ENCODE data around the gene CDKN1C.

Gene CDKN1C

DNA sequence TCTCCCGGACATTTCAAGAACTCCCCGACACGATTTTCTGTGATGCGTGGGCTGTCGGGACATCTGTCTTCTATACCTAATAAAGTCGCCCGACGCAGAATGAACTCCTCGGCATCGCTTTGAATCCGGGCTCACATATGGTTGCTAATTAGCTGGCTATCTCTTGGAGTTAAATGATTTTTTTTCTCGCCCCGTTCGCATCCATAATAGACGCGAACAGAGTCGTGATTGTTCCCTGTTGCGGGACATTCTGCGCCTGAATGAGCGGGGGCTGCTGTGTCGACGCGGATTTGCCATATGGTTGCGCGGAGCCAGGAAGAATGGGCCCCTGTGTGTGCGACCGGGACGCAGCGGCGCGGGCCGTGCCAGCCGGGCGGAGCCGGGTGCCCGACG, 16.4 kb downstream of the CDKN1C start:
- DNase-seq = no peak

DNA sequence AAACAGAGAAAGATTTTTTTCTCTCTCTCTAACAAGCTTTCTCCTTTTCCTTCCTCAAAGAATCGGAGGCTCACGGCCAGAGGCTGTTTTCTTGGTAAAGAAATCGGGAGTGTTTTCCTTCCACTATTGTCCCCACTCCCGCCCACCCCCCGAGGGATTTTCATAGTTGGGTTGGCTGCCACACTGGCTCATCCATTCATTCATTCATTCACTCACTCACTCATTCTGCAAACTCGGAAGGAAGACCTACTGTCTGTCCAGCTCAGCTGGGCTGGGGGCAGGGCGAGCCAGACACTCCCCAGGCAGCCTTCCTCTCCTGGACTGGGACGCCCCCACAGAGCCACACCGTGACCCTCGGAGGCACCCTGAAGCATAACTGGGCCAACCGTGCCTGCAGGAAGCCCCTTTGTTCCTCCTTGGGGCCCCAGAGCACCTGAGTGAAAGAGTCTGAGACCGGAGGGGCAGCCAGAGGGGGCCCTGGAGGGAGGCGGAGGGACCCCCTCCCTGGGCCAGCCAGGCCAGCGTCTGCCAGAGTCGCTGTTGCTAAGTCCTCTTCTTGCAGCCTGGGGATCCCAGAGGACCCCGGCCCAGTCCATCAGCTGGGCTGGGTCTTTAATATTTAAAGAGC, 17.0 kb downstream of the CDKN1C start:
- DNase-seq = no peak

DNA sequence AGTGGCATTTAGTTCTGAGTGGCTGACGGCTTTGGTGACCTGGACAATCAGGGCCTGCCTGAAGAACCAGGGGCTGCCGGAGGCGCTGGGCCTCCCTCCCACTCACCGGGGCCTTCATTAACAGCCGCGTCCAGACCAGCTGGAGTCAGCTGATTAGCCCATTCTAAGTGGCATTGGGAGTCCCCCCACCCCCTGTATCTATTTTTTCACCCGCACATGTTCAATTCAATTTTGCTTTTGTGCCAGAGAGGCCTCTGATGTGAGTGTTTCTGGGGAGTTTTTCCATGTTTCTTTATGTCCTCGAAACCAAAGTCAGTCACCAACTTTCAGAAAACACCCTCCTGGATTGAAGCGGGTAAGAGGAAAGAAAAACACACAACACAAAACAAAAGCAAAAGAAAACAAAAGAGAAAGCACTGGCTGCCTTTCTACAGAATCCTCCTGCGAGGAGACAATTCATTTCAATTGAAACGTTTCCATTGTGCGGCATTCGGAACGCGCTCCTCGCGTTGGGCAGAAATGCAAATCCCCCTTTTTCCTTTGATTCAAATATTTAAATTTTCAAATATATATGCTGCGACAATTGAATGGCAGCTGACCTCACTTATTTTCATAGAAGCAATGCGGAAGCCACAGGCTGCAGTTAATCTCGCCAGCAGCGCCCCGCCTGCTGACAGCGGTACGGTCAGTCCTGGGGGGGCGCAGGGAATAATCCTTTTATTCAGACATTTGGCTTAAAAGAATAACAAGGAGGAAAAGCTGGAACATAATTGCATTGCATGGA, 17.7 kb downstream of the CDKN1C start:
- DNase-seq = no peak

DNA sequence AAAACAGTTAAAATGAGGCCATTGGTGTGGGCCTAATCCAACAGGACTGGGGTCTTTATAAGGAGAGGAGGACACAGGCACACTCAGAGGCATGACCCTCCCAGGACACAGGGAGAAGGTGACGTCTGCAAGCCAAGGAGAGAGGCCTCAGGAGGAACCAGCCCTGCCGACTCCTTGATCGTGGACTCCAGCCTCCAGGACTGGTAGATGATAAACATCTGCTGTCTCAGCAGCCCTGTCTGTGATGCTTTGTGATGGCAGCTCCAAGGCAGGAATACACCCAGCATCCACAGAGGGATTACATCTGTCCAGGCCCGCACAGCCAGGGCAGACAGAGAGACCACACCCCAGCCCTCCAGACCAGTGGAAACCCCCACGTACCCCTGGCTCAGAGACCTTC, 18.4 kb downstream of the CDKN1C start:
- DNase-seq = no peak

DNA sequence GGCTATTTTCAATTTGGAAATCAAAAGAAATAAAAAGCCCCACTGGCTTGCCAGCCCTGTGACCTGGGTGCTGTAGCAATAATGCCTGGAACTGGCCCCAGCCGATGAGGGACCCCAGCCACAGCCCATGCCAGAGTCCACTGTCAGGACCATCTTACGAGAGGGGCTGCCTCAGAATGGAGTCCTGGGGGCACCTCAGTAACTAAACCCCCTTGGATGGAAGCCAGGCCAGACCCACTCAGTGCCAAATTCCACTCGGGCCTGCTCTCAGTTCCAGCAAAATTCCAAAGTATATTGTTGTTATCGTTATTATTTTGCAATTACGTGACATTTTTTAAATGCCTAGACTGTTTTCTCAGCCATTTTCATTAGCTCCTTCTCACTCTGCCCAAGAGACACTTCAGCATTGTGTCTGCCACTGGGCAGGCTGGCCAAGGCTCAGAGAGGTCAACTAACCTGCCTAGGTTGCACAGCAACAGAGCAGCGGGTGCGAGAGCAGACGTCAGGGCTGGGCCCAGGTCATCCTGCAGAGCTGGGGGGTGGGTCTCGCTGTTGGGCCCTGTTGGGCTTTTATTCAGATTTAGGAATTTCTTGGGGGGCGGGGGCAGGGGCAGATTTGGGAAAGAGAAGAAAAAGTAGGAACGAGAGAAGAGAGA, 19.5 kb downstream of the CDKN1C start:
- no peak for DNase-seq

DNA sequence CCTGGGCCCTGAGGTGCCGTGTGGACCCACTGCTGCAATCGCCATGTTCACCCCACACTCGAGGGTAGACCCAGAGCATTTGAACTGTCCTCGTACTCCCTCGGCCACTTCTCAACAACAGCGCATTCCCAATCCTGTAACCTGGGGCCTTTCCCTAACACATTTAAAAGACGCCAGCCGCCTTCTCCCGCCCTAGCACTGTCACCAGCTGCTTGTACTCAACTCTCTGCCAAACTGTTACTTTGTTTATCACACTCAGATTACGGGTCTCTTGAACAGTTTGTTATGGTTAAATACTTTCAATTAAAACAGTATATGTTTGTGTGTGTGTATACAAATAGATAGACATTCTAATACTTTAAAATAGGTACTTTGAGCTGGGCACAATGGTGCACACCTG, 20.7 kb downstream of the CDKN1C start:
- no peak for DNase-seq

DNA sequence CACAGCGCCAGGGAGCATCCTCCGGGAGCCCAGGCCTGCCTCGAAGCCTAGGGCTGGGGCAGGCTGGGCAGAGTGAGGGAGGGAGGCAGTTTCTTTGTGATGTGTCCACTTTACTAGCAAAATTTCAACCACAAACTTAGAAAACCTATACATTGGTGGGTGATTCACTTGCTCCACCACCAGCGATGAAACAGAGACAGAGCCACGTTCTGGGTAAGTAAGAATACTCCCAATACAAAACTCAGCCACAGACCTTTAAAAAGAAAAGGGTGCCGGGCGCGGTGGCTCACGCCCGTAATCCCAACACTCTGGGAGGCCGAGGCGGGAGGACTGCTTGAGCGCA, 22.3 kb downstream of the CDKN1C start:
- DNase-seq = no peak

DNA sequence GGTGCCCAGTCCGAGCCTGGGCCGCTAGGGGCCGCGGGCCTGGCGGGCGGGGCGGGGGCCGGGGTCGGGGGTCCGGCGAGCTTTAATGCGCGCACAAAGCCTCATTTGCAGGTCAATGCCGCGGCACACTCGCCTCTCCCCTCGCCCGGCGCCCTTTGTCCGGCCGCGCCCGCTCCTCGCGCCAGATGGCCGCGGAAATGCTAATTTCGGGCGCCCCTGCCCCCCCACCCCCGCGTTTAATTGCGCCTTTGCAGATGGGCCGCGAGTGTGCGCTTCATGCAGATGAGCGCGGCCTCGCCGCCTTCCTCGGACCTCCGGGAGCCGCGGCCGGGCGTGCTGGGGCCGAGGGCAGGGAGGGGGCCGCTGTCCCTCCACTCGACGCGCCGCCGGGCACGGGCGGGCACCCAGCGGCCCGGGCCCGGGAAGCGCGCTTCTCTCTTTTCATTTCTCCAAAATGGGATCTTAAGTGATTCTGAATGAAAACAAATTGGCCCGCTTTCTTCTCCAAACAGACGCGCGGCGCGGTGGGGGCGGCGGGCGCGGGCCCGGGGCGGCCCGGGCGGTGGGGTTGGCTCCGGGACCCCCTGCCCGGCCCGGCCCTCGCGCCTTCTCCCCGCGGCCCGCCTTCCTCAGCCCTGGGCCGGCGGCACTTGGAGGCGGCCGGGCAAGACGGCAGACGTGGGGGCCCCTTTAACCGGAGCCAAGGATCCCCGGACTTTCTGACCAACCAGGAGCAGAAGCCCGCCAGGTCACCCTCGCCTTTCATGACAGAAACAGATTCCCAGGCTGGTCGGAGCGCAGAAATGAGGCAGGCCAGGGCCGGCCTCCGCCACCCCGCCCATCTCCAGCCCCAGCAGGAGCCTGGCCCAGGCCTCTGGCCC, 22.9 kb downstream of the CDKN1C start:
- no peak for DNase-seq

DNA sequence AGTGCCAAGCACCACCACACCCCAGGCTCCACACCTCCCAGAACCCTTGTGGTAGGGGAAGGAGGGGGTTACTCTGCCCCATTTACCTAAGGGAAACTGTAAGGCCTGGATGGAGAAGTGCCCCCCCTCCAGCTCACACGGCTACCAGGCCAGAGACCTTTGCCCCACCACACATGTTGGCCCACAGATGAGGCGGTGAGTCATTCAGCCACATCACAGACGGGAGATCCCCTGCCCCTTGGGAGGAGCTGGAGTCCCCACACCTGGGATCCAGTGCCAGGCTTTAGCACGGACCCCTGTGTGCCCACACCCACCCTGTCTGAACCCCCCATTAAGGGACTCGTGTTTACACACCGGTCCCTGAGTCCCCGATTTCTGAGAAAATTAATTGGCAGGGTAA, 24.9 kb downstream of the CDKN1C start:
- DNase-seq = no peak

DNA sequence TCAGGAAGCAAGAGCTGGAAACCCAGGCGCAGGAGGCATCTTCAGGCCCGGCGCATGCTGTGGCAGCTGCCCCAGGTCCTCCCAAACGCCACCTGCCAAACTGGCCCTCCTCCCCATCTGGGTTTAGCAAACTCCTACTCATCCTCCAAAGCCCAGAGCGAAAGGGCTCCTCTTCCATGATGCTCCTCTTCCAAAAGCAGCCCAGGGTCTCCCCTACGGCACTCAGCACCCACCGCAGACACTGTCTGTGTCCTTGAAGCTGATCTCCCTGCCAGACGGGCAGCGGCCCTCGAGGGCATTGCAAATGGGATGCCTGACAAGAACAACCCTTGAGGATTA, 25.9 kb downstream of the CDKN1C start:
- no peak for DNase-seq

DNA sequence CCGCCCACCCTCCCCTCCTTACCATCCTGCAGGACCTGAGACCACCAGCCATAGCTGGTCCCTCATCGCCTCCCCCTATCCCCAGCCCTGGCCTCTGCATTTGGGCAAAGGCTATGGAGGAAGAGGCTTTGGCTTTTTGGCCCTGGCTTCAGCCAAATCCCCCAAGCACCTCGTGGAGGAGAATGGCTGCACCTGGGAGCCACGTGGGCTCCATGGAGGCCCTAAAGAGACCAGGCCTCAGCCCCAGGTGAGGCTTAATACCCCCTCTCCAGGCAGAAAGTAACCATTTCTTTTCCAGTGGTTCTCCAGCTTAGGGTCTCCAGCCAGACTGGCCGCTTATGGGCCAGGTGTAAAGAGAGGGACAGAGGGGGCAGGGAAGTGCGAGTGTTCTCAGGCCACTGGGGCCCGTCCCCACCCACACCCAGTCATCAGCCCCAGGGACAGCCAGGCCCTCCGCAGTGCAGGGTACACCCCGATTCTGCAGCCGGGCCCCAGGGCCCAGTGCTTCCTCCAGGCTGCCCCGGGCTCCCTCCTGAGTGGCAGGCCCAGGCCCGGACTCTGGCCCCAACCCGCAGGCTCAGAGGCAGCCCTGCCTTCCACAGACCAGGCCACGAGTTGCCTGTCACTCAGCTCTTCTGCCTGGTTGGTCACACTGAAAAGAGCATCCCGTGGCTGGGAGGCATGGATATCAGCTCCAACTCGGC, 26.4 kb downstream of the CDKN1C start:
- DNase-seq = no peak

DNA sequence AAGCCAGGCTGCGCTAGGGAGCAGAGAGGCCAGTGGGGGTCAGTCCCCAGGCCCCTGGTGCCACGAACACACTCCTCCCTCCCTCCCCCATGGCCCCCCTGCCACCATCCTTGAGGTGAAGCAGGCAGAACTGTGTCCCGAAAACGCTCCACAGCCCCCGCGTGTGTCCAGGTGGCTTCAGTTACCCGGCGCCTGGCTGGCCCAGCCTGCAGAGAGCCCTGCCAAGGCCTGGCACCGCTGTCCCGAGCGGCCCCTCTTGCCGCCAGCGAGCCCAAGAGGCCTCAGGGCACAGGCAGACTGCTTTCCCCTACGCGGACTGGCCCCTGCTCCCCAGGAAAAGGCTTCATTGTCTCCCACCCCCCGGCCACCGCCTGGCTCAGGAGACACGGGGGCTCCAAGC, 27.7 kb downstream of the CDKN1C start:
- no peak for DNase-seq

DNA sequence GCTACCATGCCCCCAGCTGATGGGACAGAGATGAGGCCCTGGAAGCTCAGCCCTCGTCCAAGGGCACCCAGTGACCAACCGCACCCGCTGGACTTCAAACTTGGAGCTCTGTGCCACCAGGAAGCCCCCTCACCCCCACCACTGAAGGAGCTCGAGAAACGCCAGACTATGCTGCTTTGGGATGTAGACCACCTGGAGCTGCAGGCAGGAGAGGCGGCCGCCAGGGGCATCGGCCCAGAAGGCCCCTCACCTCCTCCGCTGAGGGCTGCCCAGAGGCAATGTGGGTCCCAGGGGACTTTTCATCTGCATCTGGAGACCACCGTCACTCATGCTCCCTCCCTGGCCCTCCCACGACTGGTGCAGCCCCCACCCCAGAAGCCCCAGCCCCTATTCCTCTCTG, 28.3 kb downstream of the CDKN1C start:
- DNase-seq = no peak

DNA sequence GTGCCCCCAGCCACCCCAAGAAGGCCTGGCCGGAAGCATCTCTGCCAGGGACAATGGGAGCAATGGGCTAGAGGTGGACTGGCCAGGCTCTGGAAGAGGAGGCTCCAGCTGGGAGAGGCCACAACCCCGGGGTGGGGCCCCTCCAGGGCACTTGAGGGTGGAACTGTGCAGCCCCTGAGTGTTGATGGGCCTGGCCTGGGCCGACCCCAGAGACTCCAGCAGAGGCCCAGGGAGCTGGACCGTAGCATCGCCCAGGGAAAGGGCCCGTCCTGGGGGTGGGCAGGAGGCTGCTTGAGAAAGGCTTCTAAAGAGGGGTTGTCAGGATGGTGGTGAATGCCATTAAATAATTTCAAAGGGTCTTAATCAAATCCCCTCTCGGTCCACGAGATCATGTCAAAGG, 30.4 kb downstream of the CDKN1C start:
- no peak for DNase-seq

DNA sequence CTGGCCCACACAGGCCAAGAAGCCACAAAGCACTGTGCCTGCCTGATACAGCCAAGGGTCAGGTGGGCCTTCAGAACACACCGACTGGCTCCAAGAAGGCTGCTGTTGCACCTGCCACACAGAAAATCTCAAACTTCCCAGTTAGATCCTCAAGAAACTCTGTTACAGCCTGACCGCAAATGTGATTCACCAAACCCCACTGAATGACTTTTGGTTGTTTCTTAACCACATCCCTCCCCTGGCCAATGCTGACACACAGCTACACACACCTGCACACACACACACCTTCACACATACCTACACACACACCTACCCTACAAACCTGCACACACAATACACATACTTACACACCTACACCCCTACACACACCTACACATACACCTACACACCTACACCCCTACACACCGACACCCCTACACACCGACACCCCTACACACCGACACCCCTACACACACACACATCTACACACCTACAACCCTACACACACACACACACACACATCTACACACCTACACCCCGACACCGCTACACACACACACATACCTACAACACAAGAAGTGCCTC, 31.5 kb downstream of the CDKN1C start:
- no peak for DNase-seq

DNA sequence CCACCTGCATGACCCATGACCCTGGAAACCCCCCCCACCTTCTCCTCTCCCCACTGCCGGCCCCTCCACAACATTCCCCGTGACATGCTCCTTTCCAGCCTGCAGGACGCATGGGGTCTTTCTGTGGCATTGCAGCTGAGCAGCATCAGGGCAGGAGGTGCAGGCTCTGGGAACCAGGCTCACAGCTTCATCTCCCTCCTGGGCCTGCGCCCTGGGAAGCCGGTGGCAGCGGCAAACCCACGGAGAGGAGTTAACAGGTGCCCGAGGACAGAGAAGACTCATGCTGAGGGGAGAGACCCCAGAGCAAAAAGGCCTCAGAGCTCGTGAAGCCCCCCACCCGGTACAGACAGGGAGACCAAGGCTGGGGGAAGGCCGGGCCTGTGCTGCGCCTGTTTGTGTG, 32.2 kb downstream of the CDKN1C start:
- DNase-seq = no peak

DNA sequence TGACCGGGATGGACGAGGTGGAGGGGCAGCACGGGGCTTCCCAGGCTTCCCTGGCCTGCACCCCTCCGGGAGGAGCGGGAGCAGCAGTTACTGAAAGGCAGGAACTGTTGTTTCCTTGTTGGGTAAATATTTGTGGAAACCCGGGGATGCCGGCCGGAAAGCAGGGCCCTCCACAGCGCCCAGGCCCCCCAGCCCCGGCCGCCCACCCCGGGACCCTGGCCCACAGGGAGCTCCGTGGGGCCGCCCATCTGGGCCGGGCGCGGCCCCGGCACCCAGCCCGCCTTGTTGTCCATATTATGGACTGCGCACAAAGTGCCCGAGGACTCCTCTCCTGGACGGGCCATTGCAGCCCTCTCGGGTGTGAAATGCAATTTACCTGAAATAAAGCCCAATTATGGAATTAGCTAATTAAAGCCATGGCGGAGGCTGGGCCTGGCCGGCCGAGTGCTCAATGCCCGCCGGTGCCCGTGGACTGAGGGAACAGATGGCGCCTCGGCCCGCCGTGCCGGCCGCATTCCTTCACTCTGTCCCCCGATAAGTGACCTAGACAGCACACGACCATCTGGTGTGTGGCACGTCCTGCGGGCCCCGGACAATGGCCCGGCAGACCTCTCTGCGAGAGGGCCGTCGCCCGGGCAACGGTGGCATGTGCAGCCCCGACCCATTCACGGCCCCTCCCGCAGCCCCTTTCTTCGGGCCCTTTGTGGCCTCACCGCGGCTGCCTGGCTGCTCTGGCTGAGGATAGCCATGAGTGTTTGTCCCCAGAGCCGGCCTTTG, 35.4 kb downstream of the CDKN1C start:
- no peak for DNase-seq

DNA sequence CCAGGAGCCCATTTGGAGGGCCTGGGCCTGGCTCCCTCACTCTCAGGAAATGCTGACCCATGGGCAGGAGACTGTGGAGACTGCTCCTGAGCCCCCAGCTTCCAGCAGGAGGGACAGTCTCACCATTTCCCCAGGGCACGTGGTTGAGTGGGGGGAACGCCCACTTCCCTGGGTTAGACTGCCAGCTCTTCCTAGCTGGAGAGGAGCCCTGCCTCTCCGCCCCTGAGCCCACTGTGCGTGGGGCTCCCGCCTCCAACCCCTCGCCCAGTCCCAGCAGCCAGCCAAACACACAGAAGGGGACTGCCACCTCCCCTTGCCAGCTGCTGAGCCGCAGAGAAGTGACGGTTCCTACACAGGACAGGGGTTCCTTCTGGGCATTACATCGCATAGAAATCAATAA, 37.1 kb downstream of the CDKN1C start:
- no peak for DNase-seq

DNA sequence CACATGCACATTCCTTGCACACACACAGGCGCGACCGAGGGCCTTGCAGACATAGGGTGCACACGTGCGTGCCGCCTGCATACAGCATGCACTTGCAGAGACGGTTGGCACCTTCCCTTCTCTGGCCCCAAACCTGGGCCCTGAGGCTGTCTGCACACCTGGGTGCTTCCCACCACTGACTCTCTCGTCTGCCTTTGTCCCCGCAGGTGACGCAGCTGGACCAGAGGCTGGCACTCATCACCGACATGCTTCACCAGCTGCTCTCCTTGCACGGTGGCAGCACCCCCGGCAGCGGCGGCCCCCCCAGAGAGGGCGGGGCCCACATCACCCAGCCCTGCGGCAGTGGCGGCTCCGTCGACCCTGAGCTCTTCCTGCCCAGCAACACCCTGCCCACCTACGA, 38.0 kb downstream of the CDKN1C start:
- DNase-seq = no peak

DNA sequence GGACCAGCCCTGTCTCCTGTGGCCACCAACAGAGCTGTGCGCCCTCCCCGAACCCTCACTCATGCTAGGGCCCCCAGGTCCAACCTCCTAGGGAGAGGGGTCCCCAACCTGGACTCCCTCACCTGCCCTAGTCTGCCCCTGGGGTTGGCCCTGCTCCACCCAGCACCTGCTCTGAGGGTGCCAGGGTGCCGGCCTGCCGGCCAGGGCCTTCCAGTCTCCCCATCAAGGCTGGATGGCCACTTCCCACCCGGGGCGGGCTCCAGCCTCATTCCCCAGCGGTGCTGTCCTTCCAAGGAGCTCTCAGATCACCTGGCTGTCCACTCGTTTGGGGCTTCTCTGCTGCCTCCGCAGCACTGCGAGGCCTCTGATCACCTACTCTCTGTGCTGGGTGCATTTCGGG, 39.1 kb downstream of the CDKN1C start:
- no peak for DNase-seq

DNA sequence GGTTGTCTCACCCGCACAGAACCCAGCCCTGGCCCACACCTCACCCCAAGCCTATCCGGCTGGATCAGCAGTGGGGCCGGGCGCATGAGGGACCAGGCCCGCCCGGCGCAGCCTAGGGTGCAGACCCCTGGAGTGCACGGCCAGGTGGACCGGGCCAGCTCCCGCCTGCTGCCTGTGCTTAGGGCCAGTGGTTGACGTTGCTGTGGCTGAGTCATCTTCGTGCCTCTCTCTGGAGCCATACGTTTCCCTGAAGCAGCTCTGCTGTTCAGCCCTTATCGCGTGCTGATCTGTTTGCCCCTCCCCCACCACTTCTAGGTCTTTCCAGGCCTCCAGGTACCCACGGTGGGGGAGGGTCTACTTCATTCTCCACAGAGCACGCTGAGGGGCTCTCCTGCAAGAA, 39.5 kb downstream of the CDKN1C start:
- DNase-seq = peak; percentile 11

DNA sequence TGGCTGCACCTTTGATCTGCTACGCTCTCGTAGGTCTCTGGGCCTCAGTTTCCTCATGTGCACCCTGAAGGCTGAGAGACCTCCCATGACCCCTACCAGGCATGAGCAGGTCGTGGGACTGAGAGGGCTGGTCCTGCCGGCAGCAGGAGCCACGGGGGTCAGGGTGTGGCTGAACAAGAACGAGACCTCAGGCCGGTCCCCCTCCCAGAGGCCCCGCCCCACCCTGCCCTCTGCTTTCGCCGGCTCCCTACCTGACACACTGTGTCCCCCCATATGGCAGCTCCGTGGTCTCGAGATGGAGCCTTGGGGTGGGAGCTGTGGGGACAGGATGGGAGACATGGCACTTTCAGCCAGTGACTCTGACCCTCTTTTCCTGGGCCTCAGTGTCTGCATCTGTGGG, 40.6 kb downstream of the CDKN1C start:
- no peak for DNase-seq
